Medulla oblongata (tissue), 1 donor: ENCODE data around the gene SMCHD1.
"Not testable (repeated sequence)": the region's sequence is repeated elsewhere in the genome, so short reads cannot be mapped to it uniquely, and the experiment has no call there.

ENCODE experiments used
- DNase-seq: peaks from one replicate; pipeline ENCODE4 v3.0.0-alpha.2; 2015; ENCODE audit errors: extremely low spot score

SMCHD1 gene

DNA sequence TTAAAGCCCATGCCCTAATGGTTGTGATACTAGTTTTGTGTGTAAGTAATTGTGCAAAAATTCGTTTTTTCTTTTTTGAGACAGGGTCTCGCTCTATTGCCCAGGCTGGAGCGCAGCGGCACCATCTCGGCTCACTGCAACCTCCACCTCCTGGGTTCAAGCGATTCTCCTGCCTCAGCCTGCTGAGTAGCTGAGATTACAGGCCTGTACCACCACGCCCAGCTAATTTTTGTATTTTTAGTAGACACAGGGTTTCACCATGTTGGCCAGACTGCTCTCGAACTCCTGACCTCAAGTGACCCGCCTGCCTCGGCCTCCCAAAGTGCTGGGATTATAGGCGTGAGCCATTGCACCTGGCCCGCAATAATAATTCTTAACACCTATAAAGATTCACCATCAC is 196.9 kb downstream of the SMCHD1 start:
- not testable (repeated sequence) for DNase-seq

DNA sequence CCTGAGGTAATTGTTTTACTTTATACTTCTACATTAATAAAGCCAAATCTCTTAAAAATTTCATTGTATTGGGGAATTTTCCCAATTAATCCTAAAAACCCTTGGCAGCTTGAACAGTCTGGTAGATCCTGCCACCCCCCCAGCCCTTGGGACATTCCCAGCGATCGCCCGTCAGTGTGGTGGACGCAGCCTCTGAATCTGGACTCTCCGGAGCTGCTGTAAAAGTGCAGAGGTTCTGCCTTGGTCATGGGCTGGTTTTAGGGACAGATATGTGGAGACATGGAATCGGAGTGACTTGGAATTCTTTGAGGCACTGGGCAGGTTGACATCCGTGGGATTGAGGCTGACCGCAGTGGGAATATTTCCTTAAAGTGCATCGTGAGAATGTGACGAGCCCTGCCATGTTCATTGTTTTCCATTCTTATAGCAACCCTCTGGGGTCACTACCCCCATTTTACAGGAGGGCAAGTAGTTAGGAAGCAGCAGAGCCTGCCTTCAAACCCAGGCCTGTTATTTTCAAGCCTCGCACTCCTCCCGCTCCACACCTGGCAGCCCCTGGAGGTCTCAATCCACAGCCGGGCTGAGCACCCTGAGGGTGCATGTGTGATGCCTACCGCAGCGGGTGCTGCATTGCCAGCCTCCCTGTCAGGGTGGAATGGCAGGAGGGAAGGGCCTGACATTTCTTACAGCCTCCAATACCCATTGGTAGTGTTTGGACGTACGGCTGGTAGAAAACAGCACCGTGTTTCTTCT is 197.8 kb downstream of the SMCHD1 start:
- DNase-seq = no peak

DNA sequence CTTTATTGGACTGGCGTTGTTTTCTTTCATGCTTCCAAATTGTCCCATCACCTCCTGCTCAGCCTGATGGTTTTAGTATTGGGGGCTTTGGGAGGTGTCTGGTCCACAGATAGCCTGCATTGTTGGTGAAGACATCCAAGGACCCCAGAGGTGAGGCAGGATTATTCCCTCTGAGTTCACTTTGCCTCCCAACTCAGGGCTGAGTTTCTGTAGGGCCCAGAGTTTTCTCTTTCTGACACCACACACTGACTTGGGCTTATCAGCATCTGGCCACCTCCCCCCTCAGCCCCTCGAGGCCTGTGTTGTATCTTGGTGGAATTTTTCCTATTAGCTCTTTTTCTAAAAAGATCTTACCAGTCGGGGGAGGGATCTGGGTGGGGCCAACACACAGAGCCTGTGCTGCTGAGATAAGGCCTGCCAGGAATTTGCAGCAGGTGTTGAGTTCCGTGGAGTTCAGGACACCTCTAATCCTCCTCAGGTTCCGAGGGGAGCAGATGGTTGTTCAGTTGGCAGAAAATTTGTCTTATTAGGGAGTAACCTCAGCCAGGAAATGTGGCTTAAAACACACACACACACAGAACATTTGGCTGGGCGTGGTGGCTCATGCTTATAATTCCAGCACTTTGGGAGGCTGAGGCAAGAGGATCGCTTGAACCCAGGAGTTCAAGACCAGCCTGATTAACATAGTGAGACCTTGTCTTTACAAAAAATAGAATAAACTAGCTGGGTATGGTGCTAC is 198.6 kb downstream of the SMCHD1 start:
- DNase-seq = no peak
